GM21367 (cell line): ENCODE results near the gene KIF26A.

Experiments
- ATAC-seq: cut with Tn5 transposase; IDR thresholded peaks from one replicate; pipeline ENCODE4 v1.9.1; 2021; ENCODE audit not compliant: unreplicated experiment

The KIF26A gene

GRCh38 chr14:104175811-104176210, 37.4 kb downstream of the KIF26A start:
- no peak for ATAC-seq

GRCh38 chr14:104176611-104177010, 38.2 kb downstream of the KIF26A start:
- ATAC-seq, result no peak

GRCh38 chr14:104177411-104177810, 39.0 kb downstream of the KIF26A start:
- ATAC-seq, result no peak

GRCh38 chr14:104178279-104178678, 39.9 kb downstream of the KIF26A start:
- ATAC-seq, result no peak

- no peak for ATAC-seq
Observed at GRCh38 chr14:104179126-104179525, 40.7 kb downstream of the KIF26A start.

GRCh38 chr14:104179564-104180129, 41.3 kb downstream of the KIF26A start:
- no peak for ATAC-seq

- ATAC-seq, result no peak
Observed at GRCh38 chr14:104180561-104181165, 42.3 kb downstream of the KIF26A start.

- no peak for ATAC-seq
Observed at GRCh38 chr14:104181761-104182530, 43.6 kb downstream of the KIF26A start.

- ATAC-seq, result no peak
Observed at GRCh38 chr14:104182857-104183425, 44.6 kb downstream of the KIF26A start.

GRCh38 chr14:104183796-104184195, 45.4 kb downstream of the KIF26A start:
- no peak for ATAC-seq

- ATAC-seq, result no peak
Observed at GRCh38 chr14:104184506-104184905, 46.1 kb downstream of the KIF26A start.

- ATAC-seq, result no peak
Observed at GRCh38 chr14:104184911-104185499, 46.6 kb downstream of the KIF26A start.

GRCh38 chr14:104185916-104186495, 47.6 kb downstream of the KIF26A start:
- no peak for ATAC-seq

GRCh38 chr14:104186575-104186974, 48.2 kb downstream of the KIF26A start:
- no peak for ATAC-seq

GRCh38 chr14:104187121-104187889, 48.9 kb downstream of the KIF26A start:
- ATAC-seq, result no peak

GRCh38 chr14:104187931-104188726, 49.7 kb downstream of the KIF26A start:
- no peak for ATAC-seq

GRCh38 chr14:104188727-104189400, 50.5 kb downstream of the KIF26A start:
- ATAC-seq, result no peak

GRCh38 chr14:104189629-104190335, 51.4 kb downstream of the KIF26A start:
- ATAC-seq, result no peak
